Activated CD4-positive, alpha-beta T cell treated with anti-CD3 and anti-CD28 coated beads for 24 hours (primary cell): ENCODE data around the gene KRT38.

Experiments used
- DNase-seq, 2 donors: peaks; one replicate each; pipeline ENCODE4 v3.0.0-alpha.2; 2020; ENCODE audit warnings: low read depth in 2 of 2

Gene KRT38

DNA sequence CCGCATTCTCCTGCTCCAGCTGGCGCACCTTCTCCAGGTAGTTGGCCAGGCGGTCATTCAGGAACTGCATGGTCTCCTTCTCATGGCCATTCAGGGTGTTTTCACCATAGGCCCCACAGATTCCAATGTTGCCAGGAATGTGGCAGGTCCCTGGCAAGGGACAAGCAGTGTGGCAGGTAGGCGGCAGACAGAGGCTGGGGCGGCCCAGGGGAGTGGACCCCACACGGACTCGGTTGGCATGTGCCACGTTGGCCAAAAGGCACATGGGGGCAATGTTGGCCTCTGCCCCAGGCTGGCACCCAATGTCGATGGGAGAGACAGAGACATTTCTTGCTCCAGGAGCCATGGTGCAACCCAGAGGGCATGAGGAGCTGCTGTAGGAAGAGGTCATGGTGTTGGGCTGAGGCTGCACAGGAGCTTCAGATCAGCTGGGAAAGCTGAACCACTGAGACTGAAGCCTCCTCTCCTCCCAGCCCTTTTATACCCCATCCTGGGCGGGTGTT, at the start of gene KRT38:
KRT38 (minus strand) TSS at position 453 of the 503 bp plus-strand sequence; CDS start at position 391, 62 bp downstream.
- DNase-seq: no peak

DNA sequence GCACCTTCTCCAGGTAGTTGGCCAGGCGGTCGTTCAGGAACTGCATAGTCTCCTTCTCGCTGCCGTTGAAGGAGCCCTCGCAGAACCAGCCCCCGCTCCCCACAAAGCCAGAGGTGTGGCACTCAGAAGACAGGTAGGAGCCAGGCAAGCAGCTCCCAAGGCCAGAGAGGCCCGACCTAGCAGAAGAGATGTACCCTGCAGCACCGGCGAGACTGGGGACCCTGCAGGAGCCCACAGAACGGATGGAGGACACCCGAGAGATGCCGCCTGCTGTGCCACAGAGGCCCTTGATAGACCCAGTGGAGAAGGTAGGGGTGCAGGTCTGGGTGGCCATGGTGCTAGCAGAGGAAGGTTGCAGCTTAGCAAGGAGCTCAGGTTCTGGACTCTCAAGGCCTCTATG, 48.7 kb upstream of the KRT38 start, which contains the start of gene KRT36:
KRT36 (minus strand) TSS at position 380 of the 400 bp plus-strand sequence; CDS start at position 334, 46 bp downstream.
- no peak for DNase-seq

DNA sequence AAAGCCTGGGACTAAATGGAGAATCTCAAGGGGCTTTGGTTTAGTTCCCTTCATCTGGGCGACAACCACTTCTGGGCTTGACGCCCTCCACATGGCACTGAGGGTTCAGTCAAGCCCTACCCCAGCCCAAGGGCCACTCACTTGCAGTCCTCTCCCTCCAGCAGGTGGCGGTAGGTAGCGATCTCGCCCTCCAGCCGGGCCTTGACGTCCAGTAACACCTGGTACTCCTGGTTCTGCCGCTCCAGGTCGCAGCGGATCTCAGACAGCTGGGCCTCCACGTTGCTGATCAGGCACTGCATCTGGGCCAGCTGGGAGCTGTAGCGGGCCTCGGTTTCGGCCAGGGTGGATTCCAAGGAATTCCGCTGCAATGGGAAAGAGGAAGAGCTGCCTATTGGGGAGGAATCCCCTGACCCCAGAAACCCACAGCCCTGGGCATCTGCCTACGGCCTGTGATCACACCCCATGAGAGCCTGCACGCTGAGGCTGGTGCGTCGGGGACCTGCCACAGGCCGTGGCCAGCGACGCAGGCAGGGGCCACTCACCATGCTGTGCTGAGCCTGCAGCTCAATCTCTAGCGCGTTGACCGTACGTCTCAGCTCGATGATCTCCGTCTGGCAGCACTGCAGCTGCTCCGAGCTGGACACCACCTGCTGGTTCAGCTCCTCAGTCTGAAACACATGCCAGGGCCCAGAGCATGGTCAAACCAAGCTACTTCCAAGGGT, 46.2 kb upstream of the KRT38 start:
- DNase-seq: peak; percentile 18 to 34

DNA sequence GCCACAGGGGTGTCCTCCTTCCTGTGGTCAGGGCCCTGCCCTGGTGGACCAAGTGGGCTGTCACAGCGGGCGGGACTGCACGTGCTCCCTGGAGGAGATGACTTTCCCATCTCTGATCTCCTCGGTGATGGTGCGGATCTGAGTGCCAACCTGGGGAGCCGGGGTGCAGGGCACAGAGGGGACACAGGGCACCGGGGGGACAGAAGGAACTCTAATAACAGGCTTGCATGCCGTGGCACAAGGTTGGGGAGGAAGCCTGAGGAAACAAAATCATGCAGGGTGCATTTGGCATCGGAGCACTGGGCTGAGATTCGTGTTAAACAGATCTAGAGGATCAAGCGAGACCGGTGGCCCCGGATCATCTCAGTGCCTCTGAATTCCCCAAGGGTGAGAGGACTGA, 45.5 kb upstream of the KRT38 start:
- no peak for DNase-seq

DNA sequence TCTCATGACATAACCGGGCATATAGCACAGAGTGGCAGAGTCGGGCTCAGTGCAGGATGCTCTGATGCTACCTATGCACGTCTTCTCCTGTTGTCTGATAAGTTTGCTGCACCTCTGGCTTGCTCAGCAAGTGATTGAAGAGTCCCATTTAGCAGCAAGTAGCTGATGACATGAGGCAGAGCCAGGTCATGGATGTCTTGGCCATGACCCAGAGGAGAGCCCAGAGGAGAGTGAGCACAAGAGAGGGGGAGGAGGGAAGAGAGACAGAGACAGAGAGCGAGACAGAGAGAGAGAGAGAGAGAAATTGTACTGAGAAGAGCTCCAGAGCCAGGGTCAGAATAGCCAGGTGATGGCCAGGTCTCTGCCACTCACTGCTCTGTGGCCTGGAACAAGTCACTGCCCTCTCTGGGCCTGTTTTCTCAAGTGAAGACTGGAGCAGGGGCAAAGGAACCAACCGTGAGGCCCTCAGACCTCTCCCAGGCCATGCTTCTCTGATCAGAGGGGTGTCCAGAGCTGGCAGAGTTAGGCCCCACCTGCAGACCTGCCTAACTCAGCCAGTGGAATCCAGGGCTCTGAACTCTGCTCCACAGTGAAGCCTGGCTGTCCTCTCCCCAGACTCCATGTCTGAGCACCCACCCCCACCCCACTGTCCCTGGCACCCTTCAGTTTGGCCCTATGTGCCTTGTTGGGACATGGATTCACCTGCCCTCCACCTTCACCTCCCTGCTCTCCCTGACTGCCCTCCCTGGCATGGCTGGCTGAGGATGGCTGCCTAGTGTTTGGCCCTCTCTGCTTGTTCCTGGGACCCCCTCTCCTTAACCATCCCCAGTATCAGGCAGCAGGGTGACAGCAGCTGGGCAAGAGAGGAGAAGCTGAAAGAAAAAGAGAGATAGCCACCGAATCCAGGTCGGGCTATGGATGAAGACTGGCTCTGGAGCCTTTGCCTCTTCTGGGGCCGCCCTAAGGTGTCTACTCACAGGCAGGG, 44.4 kb upstream of the KRT38 start:
- no peak for DNase-seq

DNA sequence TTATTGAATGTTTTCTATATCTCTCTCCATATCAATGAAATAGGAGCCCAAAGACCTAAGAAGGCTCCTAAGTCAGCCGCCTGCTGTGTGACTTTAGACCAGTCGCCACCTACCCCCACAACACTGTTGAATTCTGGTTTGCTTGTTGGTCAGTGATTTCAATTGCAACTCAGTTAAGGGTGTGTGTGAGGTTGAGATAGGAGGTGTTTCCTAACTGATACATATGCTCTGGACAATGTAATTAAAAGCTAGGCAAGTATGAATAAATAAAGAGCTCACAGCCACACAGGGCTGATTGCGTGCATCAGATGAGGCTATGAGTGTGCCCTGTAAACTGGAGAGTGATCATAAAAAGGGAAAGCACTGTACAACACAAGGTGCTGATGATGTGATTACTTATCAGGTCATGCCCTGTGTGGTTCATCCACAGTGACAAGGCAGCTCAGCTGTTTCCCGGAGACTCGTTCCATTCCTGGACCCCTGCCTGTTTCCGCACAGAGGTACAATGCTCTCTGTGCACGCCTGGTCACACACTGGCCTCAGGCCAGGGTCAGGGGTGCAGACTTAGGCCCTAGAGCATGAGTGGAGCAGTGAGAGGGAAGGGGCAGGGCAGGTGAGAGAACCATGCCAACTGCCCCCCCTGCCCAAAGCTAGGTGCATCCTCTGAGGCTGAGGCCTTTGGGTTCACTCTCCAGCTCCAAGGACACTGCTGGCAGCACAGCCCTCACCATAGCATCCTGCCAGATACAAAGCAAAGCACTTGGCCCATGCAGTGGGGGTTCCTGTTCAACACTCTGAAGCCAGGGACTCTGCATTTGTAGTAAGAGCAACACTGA, 43.4 kb upstream of the KRT38 start:
- DNase-seq: no peak

DNA sequence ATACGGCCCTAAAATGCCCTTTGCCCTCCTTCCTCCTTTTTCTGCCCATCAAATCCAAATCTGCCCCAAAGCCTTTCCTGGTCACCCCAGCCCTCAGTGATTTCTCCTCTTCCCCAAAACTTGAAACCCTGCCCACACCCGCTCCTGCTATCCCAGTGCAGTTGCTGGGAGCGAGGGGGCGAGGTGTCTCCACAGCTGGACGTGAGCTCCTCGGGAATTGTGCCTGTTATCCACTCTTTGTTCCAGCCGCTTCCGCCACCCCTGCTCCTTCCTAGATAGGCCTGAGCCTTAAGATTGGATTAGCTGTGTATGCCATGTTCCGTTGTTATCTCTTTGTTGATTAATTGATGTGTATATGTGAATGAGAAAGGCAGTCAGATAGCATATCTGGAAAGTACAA, 42.7 kb upstream of the KRT38 start:
- DNase-seq: no peak

DNA sequence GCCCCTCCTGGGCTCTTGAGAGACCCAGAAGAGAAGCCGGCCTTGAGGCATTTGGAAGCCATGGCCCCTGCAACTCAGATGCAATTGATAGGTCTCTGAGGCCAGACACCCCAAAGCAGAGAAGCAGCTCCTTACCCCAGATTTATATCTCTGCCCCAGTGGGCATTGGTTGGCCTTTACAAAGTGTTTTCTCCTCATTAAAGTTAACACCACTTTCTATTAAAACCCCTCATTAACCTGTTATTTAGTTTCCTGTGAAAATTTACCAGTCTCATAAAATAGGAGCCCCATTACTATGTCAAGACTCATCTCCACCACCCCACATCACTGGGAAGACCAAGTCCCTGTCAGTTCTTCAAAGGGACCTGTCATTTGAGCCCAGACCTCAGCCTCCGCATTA, 40.3 kb upstream of the KRT38 start, which contains the start of gene KRT35:
KRT35 (minus strand) TSS at position 116 of the 400 bp plus-strand sequence; CDS start at position 62, 54 bp downstream.
- no peak for DNase-seq

DNA sequence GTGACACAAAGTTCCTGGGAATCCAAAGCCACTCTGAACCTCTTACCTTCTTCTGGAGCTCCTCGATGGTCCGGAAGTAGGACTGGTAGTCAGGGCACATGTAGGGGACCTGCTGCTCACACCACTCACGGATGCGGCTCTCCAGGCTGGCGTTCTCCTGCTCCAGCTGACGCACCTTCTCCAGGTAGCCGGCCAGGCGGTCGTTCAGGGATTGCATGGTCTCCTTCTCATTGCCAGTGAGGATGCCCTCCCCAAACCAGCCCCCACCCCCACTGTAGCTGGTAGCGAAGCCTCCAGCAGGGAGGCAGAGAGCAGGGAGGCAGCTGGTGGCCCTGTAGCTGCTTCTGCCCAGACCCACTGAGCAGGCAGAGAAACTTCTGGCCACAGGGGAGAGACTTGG, 39.8 kb upstream of the KRT38 start:
- DNase-seq: no peak

DNA sequence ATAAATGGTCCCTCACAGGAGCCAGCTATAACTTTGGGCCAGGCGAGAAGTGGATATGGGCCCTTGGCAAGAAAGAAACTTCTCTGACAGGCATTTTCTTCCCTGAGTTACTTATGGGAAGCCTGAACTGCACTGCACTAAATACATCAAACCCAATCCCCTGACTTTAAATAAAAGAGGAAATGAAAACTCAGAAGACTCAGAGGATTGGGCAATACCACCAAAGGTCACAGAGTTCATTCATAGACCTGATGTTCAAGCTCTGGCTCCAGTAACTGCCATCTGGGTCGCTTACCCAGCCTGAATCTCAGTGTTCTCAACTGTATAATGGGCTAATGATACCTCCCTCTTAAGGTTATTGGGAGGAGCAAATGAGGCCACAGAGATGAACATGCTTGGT, 39.4 kb upstream of the KRT38 start:
- DNase-seq: no peak

DNA sequence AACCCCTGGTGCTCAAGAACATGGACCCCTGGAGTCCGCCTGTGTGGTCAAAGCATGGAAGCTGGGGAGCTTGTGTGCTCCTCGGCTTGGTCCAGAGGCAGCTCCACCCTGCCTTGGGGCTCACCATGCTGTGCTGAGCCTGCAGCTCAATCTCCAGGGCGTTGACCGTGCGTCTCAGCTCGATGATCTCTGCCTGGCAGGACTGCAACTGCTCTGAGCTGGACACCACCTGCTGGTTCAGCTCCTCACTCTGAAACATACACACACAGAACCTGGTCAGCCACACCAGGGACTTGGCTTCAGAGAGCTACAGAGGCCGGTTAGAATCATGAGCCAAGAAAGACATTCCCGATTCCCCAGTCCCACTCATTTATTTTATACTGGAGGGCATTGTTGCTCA, 37.5 kb upstream of the KRT38 start:
- no peak for DNase-seq

DNA sequence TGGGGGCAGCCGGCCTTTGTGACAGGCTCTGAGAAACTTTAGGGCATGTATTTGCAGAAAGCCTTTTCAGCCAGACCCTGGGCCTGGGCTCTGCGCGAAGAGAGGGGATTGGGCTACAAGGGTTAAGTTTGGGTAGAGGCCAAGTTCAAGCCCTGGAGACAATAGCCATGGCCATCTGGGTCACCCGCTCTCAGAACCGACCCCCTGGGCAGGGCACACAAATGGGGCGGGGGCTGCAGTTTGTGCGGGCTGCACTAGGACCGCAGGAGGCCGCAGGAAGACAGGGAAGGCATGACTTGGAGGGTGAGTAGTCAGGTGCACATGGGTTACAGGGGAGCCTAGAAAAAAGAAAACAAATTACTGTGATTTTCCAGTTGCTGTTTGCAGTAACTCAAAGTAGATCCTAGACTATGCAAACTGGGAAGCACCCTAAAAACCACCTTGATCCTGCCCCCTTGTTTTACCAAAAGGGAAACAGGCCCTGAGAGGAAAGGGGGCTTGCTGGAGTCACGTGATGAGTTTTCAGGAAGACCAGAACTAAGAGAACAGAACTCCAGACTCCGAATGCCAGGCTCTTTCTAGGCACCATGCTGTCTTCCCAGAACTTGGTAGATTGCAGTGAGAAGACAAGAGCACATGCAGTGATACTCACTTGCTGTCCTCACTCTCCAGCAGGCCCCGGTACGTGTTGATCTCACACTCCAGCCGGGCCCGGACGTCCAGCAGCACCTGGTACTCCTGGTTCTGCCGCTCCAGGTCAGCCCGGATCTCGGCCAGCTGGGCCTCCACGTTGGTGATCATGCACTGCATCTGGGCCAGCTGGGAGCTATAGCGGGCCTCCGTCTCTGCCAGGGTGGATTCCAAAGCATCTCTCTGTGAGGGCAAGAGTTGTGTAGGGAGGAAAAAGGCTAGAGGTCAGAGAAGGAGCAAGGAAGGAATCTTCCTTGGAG, 36.4 kb upstream of the KRT38 start:
- no peak for DNase-seq

DNA sequence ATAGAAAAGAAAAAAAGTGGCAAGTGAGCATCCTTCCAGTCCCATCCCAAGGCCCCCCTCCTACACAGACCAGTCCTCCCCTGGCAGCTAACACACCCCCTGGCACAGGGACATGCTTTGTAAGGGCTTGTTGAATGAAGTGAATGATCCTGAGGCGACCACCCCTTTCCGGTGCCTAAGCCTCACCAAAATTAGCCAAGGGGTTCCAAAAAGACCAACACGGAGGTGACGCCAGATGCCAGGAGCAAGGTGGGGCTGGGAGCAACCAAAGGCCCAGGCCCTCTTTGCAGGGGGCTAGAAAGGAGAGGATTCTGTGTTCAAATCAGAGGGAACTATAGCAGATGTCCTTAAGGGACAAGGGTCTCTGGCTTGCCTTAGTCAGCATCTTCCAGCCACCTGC, 34.6 kb upstream of the KRT38 start:
- DNase-seq: no peak

DNA sequence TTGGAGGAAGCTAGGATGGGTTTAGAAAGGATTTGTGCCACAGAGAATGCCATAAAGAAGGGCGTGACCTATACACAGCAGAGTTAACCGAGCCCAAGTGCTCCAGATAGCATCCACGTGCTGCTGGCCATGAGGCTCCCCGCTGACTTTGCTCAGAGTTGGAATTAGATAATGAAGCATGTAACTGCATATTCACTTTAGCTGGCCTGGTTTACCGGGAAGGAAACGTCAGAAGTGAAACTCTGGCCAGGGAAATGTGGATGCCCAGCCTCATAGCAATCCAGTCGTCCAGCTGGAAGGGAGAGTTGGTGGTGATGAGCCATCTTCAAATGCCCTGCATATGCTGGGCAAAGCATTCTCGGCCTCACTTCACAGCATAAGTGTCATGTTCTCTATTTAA, 34.1 kb upstream of the KRT38 start:
- no peak for DNase-seq

DNA sequence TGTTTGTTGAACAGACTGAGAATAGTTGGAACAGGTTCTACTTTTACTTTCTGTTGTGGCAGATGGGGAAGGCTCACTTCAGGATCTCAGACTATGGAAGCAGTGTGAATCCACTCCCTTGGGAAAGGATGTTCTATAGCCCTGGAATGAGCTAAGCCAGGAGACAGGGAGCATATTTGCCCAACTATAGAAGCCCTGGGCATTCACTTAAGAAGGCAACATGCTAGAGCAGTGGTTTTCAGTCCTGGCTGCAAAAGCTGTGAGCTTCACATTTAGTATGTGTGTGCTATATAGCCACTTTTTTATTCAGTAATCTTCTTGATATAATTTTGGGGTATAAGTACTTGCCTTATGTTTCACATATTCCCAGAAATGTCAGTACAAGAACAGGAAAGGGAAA, 27.6 kb upstream of the KRT38 start:
- DNase-seq: no peak

DNA sequence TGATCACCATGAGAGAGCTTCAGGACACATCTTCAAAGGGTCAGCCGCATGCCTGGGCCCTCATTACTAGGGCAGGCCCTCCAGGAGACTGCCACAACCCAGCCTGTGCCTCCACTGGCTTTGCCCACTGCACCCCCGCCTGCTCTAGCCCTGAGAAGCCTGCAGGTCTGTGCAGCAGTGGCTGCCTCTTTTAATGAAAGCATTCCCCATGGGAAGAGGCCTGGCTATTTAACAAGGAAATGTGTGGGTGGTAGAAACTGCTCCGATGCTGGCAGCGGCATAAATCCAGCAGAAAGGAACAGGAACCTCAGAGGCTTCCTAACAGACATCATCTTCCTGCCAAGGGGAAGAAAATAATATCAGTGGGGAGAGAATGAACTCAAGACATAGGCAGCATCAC, 26.8 kb upstream of the KRT38 start:
- no peak for DNase-seq

DNA sequence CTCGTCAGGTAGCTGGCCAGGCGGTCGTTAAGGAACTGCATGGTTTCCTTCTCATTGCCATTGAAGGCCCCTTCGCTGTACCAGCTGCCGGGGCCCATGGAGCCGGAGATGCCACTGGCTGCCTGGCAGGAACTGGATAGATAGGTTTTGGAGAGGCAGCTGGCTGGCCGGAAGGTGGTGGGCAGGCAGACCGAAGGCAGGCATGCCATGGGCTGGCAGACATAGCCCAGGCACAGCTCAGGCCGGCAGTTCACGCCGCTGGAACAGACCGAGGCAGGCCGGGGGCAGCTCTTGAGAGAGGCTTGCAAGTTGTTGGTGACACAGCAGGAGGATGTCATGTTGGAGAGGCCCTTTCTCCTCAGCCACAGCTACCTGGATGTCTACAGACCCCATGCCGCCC, 26.2 kb upstream of the KRT38 start, which contains the start of gene KRT32:
KRT32 (minus strand) TSS at position 399 of the 400 bp plus-strand sequence; CDS start at position 338, 61 bp downstream.
- no peak for DNase-seq

DNA sequence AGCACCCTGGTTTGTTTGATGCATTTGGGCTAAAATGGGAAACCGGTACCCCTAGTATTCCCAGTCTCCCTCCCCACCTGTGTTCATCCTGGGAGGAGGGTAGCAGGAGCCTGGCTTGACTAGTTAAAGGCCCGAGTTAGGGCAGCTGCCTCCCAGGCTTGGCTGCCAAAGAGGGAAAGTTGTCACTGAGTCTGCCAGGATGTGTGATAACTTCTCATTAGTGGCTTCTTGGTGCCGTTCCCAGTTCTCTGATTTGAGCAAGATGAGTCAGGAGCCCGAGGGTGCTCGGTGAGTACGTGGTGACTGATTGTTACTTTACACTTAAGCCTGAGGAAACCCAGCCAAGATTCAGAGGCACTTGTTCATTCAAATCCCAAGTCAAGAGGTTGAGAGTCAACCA, 23.9 kb upstream of the KRT38 start:
- DNase-seq: no peak

DNA sequence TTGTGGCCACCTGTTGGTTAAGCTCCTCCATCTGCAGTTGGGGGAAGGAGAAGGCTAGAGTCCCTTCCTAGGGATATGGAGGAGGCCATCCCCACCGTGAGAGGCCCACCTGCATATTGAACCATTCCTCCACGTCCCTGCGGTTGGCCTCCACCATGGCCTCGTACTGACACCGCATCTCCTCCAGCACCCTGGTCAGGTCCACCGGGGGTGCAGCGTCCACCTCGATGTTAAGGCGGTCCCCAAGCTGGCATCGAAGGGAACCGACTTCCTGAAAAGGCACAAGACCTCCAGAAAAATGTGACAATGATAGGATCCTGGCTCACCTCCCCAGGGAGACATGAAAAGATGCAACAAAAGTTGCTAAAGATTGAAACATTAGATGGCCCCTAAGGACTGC, 23.4 kb upstream of the KRT38 start:
- no peak for DNase-seq

DNA sequence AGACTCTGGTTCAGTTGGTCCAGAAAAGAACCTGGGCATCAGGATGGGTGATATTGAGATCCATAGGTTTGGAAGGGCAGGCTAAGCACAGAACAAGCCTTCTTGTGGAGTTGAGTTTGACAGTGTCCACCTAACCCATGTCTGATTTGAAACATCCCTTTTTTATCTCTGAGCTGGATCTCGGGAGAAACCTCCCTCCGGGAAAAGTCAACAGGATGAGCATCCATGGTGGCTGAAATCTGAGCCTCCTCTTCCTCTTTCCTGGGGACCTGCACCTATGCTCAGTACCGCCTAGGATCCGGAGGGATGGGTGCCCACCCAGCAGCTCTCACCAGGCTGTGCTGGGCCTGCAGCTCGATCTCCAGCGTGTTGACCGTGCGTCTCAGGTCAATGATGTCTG, 23.0 kb upstream of the KRT38 start:
- no peak for DNase-seq
